ENCODE data around the gene EEF1A2.
"Not testable (repeated sequence)": the region's sequence is repeated elsewhere in the genome, so short reads cannot be mapped to it uniquely, and the experiment has no call there.

The EEF1A2 gene

DNA sequence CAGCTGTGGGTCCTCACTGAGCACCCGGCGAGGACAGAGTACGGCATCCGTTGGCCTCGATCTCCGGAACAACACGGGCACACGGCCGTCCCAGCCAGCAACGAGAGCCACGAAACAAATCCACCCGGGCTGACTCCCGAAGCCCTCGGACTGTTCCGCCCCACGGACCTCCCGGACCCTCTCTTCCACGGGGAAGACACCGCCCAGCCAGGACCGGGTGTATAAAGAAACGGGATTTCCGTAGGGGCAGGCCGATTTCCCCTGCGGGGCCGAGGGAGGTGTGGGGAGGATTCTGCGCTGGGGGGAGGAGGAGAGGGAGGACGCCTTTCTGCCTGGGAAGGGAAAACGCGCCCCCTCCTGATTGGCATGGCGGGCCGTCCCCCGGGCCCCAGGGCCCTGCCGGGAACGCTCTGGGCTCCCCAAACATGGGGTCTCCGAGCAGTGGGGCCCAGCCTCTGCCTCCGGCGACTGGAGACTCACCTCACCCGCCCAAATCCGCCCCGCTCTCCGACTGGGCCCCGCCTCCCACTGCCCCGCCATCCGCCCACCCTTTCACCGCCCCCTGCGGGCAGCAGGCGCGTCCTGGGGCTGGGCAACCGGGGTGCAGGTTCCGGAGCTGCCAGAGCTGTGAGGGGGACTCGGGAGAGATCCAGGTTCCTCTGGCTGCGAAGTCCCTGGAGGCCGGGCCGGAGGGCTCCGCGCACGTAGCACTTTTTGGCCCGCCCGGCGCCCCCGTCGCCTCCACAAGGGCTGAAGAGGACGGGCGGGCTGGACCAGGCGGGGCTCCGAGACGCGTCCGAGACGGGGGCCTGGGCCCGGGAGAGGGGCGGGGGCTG, 21.0 kb upstream of the EEF1A2 start:
- no peak for DNase-seq

DNA sequence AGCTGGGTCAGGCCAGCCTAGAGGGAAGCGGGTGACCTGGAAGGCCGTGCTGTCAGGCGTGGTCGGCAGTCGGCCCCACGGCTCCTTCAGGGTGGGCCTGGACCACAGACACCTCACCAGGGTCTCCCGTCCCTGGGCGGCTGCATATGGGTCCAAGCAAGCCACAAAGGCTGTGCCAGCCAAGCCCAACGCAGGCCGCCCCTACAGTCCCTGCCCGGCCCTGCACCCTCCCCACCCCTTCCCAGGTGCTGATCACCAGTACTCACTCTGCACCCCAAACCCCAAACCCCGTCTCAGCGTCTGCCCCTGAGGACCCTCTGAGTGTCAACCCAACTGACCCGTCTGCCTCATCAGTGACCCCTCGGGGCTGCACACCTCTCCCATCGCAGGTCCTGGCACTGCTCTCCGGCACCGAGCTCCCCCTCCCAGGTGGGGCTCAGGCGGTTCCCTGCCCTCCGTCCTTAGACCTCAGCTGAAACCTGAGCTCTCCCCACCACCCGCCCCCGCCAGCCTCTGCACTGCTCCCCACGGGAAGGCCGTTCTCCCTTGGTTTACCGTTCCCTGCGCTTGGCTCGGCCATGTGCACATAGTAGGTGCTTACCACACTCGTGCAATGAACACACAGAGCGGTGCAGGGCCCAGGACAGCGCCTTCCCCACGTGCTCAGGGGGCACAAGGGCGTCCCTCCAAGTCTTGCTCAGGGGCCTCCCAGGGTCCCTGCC, 20.2 kb upstream of the EEF1A2 start:
- DNase-seq = no peak

DNA sequence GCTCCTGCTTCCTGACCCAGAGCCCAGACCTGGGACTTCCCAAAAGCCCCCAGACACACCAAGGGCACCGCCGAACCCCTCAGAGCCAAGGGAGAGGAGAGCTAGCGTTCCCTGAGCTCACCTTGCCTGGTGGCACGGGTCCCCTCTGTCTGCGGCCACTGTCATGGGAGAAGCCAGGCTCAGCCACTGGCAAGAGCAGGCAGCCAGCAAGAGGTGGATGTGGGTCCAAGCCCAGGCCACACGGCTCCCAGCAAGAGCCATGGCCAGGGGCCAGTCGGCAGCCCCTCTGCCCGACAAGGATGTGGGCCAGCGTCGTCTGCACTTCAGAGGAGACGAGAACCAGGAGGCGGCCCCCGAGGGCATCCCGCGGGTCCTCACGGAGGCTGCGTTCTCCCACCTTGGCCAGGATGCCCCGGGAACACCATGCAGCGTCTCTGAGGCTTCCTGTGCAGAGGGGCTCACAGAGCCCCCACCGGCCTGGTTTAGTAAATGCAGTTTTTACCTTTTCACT, 19.5 kb upstream of the EEF1A2 start:
- DNase-seq = no peak

GRCh38 chr20:63517376-63518309, 18.8 kb upstream of the EEF1A2 start:
- DNase-seq = no peak

GRCh38 chr20:63514520-63514919, 15.6 kb upstream of the EEF1A2 start:
- not testable (repeated sequence) for DNase-seq

DNA sequence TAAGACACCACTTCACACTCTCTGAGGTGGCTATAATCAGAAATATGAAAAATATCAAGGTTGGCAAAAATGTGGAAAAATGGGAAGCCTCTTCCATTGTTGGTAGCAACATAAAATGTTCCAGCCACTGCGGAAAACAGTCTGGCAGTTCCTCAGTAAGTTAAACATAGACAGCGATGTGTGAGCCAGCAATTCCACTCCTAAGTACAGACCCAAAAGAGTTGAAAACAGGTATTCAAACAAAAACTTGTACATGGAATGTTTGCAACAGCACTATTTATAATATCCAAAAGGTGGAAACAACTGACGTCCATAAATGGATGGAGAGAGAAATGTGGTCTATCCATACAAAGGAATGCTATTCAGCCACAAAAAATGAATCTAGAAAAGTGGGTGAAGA, 14.3 kb upstream of the EEF1A2 start:
- no peak for DNase-seq

DNA sequence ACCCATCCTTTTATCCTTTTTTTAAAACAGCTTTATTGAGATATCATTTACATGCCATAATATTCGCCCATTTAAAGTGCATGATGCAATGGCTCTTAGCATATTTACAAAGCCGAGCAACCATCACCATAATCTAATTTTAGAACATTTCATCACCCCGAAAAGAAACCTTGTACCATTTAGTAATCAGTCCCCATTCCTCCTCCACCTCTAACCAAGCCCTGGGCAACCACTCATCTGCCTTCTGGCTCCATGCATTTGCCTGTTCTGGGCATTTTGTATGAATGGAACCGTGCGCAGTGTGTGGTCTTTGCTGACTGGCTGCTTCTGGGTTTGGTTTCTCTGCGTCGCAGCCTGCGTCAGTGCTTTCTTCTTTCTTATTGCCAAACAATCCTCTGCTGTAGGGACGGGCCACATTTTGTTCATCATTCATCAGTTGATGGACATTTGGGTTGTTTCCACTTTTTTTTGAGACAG, 10.2 kb upstream of the EEF1A2 start:
- DNase-seq = no peak

GRCh38 chr20:63508072-63508768, 9.3 kb upstream of the EEF1A2 start:
- DNase-seq = no peak

DNA sequence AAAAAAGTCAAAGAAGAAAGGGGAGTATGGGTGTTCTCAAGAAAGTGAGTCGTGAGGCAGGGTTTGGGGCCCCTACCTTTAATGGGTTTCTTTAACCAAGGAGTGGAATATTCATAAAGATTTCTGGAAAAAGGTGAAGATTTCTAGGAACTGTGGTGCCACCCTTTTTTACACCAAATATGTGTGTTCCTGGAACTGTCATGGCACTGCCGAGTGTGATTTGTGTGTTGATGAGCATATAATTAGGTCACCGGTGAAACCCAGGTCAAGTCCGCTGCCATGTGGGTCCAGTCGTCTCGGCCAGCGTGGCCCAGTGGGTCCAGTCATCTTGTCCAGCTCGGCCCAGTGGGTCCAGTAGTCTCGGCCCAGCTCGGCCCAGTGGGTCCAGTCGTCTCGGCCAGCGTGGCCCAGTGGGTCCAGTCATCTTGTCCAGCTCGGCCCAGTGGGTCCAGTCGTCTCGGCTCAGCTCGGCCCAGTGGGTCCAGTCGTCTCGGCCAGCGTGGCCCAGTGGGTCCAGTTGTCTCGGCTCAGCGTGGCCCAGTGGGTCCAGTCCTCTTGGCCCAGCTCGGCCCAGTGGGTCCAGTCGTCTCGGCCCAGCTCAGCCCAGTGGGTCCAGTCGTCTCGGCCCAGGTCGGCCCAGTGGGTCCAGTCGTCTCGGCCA, 8.3 kb upstream of the EEF1A2 start:
- DNase-seq = no peak

- DNase-seq = no peak
These were observed 6.8 kb upstream of the EEF1A2 start for GRCh38 chr20:63505723-63506122.

- DNase-seq = no peak
These were observed 6.4 kb upstream of the EEF1A2 start for GRCh38 chr20:63505281-63505680.

GRCh38 chr20:63504642-63505041, 5.8 kb upstream of the EEF1A2 start:
- no peak for DNase-seq

DNA sequence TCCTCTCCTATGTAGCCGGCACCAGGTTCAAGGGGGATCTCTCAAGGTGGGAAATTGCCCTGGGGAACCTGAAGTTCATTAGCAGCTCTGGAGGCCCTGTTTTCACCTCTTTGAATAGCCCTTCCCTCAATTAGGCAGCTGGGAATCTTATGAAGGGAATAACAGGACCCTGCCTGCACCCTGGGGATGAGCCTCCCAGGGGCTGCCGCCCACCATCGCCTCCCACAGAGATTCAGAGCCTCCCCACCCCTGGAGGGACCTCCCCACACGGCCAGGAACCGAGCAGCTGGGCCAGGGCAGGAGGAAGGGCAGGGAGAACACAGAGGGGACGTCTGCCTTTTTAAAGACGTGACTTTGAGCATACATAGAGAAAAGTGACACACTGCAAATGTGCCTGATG, 4.6 kb upstream of the EEF1A2 start:
- no peak for DNase-seq

DNA sequence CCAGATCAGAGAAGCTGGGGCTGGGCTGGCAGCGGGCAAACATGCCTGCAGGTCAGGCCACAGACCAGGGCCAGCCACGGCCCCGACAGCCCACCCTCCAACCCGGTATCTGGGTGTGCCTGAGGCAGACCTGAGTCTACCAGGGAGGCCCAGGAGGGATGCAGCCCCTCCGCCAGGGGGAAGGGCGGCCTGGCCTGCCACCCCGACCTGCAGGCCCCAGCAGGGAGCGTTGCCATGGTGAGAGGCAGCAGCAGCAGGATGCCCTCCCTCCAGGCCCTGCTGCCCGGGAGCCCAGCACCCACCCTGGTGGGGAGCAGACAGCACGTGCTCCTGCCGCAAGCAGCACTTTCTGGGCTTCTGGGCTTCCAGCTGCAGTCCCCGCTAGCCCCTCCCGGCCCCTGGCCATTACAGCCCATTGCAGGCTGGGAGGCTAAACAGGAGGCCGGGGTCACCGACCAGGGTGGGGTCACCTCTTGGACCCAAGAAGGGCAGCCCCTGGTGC, 3.8 kb upstream of the EEF1A2 start:
- no peak for DNase-seq

GRCh38 chr20:63501818-63502670, 3.2 kb upstream of the EEF1A2 start:
- DNase-seq = no peak

- DNase-seq = no peak
These were observed 2.3 kb upstream of the EEF1A2 start for GRCh38 chr20:63500902-63501817.

DNA sequence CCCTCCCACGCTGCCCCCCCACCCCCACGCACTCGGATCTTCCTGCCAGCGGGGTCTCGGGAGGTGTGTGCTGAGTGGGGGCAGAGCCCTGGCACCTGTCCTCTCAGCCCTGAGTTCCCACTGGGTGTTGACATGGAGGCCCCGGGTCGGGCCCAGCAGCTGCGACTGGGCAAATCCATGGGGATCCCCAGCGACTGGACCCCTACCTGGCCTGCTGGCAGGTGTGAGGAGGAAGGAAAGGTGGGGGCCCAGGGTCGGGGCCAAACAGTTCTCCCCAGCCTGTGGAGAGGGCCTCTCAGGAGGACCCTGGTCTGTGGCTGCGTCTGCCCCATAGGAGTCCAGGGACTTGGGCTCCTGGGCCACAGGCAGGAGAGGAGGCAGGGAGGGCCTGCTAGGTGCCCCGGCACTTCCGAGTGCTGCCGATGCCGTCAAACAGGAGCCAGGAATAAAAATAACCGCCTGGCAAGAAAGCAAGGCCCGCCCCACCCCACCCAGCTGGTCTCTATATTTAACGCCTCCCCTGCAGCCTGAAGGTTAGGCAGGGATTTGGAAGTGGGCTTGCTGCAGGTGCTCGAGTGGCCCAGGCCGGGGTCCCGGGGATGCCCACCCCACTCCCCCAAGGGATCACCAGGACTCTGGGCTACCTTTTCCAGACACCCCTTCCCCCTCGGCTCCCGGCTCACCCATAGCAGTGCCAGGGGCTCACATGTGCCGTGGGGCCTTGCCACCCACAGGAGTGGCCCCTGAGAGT, 1.4 kb upstream of the EEF1A2 start:
- no peak for DNase-seq

GRCh38 chr20:63499338-63499969, 571 bp upstream of the EEF1A2 start:
- DNase-seq = no peak

Data from activated T-cell treated with anti-CD3 and anti-CD28 coated beads, Interleukin-2, amount 50 U/mL, for 1 hour (primary cell).